GM04503 (cell line): ENCODE measurements around the gene SUPT20HL2.
A peak's percentile ranks its signal among the peaks of the same experiment; 100 is the strongest.
"Not testable (repeated sequence)": the region's sequence is repeated elsewhere in the genome, so short reads cannot be mapped to it uniquely, and the experiment has no call there.

Experiments
- DNase-seq: peaks from one replicate; pipeline ENCODE4 v3.0.0-alpha.2; 2012; ENCODE audit warnings: low read depth

The SUPT20HL2 gene

GRCh38 chrX:24314019-24314635, at the start of gene SUPT20HL2:
TSS of gene SUPT20HL2 (minus strand) at chrX:24314069. CDS start at chrX:24313315, 754 bp downstream.
- DNase-seq: no peak

- DNase-seq: not testable (repeated sequence)
These were observed 48.3 kb upstream of the SUPT20HL2 start for GRCh38 chrX:24362089-24362745.

- DNase-seq: no peak
These were observed 46.4 kb upstream of the SUPT20HL2 start, which contains the start of gene SUPT20HL1 for GRCh38 chrX:24360272-24360671. TSS of gene SUPT20HL1 (plus strand) at chrX:24360639. CDS start at chrX:24362761, 2,122 bp downstream.

- DNase-seq: no peak
These were observed 43.2 kb upstream of the SUPT20HL2 start for GRCh38 chrX:24357106-24357505.

- DNase-seq: no peak
These were observed 41.2 kb upstream of the SUPT20HL2 start for GRCh38 chrX:24355095-24355494.

- DNase-seq: no peak
These were observed 36.3 kb upstream of the SUPT20HL2 start for GRCh38 chrX:24350217-24350616.

GRCh38 chrX:24347881-24348280, 34.0 kb upstream of the SUPT20HL2 start:
- DNase-seq: no peak

GRCh38 chrX:24343719-24344118, 29.9 kb upstream of the SUPT20HL2 start:
- no peak for DNase-seq

- peak; percentile 73 for DNase-seq
These were observed 27.9 kb upstream of the SUPT20HL2 start for GRCh38 chrX:24341795-24342194.

- no peak for DNase-seq
These were observed 26.6 kb upstream of the SUPT20HL2 start for GRCh38 chrX:24340501-24340900.

- no peak for DNase-seq
These were observed 26.0 kb upstream of the SUPT20HL2 start for GRCh38 chrX:24339911-24340310.

GRCh38 chrX:24335871-24336270, 22.0 kb upstream of the SUPT20HL2 start:
- no peak for DNase-seq

GRCh38 chrX:24334461-24334860, 20.6 kb upstream of the SUPT20HL2 start:
- no peak for DNase-seq

- no peak for DNase-seq
These were observed 19.5 kb upstream of the SUPT20HL2 start for GRCh38 chrX:24333371-24333770.

- DNase-seq: no peak
These were observed 19.0 kb upstream of the SUPT20HL2 start for GRCh38 chrX:24332878-24333277.

GRCh38 chrX:24325231-24325630, 11.4 kb upstream of the SUPT20HL2 start:
- no peak for DNase-seq

GRCh38 chrX:24321741-24322395, 8.0 kb upstream of the SUPT20HL2 start:
- no peak for DNase-seq

- no peak for DNase-seq
These were observed 3.7 kb upstream of the SUPT20HL2 start for GRCh38 chrX:24317567-24317966.

- no peak for DNase-seq
These were observed 2.2 kb upstream of the SUPT20HL2 start for GRCh38 chrX:24316111-24316510.

GRCh38 chrX:24312249-24312607, 1.6 kb downstream of the SUPT20HL2 start:
- DNase-seq: not testable (repeated sequence)

GRCh38 chrX:24311507-24312248, 2.2 kb downstream of the SUPT20HL2 start:
- not testable (repeated sequence) for DNase-seq

- not testable (repeated sequence) for DNase-seq
These were observed 3.0 kb downstream of the SUPT20HL2 start for GRCh38 chrX:24310916-24311315.
